H1 (cell line): ENCODE results near the gene NOS1AP. TPM values are rescaled to one million over a fixed set of nuclear protein-coding genes. Genes with fewer than 3 reads are reported as not detected.

Experiments
- BACH1 ChIP-seq: IDR thresholded peaks from 2 replicates; pipeline ENCODE4 v1.6.1; 2012; ENCODE audit warnings: low read length, improper control_type of control experiment
- CHD7 ChIP-seq: fragments of 300-600 bp; sonication (generic); IDR thresholded peaks from 2 replicates; pipeline ENCODE4 v1.7.1; 2012; ENCODE audit warnings: low read length, moderate library complexity, mild to moderate bottlenecking, inconsistent platforms; ENCODE audit not compliant: insufficient replicate concordance
- EZH2 ChIP-seq: fragments of 200-600 bp; sonication (generic); IDR thresholded peaks from 2 replicates; pipeline ENCODE4 v1.7.1; 2012; ENCODE audit warnings: low read depth, mild to moderate bottlenecking, moderate library complexity, low read length, inconsistent platforms; ENCODE audit not compliant: severe bottlenecking
- HDAC6 ChIP-seq: IDR thresholded peaks from one replicate; pipeline ENCODE4 v1.7.1; 2012; ENCODE audit warnings: low read depth, mild to moderate bottlenecking, inconsistent platforms, low read length, moderate library complexity
- KDM4A ChIP-seq: IDR thresholded peaks from one replicate; pipeline ENCODE4 v1.7.1; 2012; ENCODE audit warnings: low read depth, mild to moderate bottlenecking, moderate library complexity, low read length, inconsistent platforms; ENCODE audit not compliant: severe bottlenecking
- MAFK ChIP-seq: IDR thresholded peaks from 2 replicates; pipeline ENCODE4 v1.6.1; 2012; ENCODE audit warnings: low read depth, mild to moderate bottlenecking, improper control_type of control experiment, low read length
- POLR2AphosphoS5 ChIP-seq: IDR thresholded peaks from 2 replicates; pipeline ENCODE4 v1.6.1; 2011; ENCODE audit warnings: low read depth, low read length
- RNF2 ChIP-seq: fragments of 200-900, 300-1000 bp; sonication (generic); IDR thresholded peaks from 2 replicates; pipeline ENCODE4 v1.7.1; 2016; ENCODE audit warnings: borderline replicate concordance, low read depth, mild to moderate bottlenecking, antibody characterized with exemption, low read length; ENCODE audit not compliant: poor library complexity, severe bottlenecking; ENCODE audit errors: missing control alignments
- RXRA ChIP-seq: IDR thresholded peaks from 2 replicates; pipeline ENCODE4 v1.6.1; 2011; ENCODE audit warnings: low read depth, mild to moderate bottlenecking, low read length, moderate library complexity; ENCODE audit not compliant: insufficient read depth
- polyA plus RNA-seq, 7 experiments: library from polyadenylated mRNA; depleted of rRNA in 3 of 7; stranded (reverse) in 5 of 7; unstranded in 2 of 7; fragments of >200 nt in 5 of 7; fragments of 200-250 nt in 2 of 7; gene quantifications; 1 replicate in 5 of 7; 2 replicates in 1 of 7; 4 replicates in 1 of 7; pipeline versions ENCODE4 v1.2.1 to v1.2.3, GENCODE V29; 2011 to 2013; ENCODE audit warnings: missing spikeins in 2 of 7, mixed read lengths in 2 of 7
- total RNA-seq: library from RNA; stranded (reverse); fragmentation: NEBNext Ultra II Directional; extraction: Animal tissue kit (Norgen Biotek cat#: 25700); gene quantifications from 2 replicates; pipeline ENCODE4 v1.2.1, GENCODE V29; 2021
- TF ChIP-seq, protein P1 (sequence below): IDR thresholded peaks from 2 replicates; pipeline ENCODE4 v1.6.1; 2012; ENCODE audit warnings: low read length, inconsistent platforms

The NOS1AP gene
- total and polyA plus RNA-seq, 2 of the 8 experiments (the other 6 are each of a cell fraction or from before 2014, with no cell fraction given), result 2.4 to 12.1 TPM

DNA sequence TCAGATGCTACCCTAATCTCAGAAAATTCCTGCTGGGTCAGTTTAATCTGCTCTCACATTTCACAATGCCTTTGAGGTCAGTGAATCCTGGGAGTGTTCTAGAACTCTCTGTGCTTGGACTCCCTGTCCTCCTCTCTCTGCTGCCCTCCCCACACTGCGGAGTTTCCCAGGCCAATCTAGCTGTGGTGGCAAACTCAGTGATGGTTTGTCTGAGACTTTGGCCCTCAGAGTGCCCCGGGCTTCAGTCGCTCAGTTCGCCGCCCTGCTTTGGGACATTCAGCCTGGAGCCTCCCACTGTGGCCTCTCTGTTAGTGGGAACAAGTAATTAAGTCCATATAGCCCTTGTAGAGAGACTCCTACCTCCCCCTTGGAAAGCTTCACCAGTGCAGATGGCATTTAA is 319.1 kb downstream of the NOS1AP start (continued):
- no peak for TF ChIP-seq CHD7
- TF ChIP-seq, protein P1, sequence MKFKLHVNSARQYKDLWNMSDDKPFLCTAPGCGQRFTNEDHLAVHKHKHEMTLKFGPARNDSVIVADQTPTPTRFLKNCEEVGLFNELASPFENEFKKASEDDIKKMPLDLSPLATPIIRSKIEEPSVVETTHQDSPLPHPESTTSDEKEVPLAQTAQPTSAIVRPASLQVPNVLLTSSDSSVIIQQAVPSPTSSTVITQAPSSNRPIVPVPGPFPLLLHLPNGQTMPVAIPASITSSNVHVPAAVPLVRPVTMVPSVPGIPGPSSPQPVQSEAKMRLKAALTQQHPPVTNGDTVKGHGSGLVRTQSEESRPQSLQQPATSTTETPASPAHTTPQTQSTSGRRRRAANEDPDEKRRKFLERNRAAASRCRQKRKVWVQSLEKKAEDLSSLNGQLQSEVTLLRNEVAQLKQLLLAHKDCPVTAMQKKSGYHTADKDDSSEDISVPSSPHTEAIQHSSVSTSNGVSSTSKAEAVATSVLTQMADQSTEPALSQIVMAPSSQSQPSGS, result no peak
- no peak for TF ChIP-seq RNF2
- no peak for TF ChIP-seq POLR2AphosphoS5
- TF ChIP-seq KDM4A, result no peak
- TF ChIP-seq RXRA, result no peak
- no peak for TF ChIP-seq MAFK
- TF ChIP-seq EZH2, result no peak
- no peak for TF ChIP-seq BACH1
- TF ChIP-seq HDAC6, result no peak
